HG02884 (cell line): Measurements from ENCODE around the gene KIF1A.

Experiments
- ATAC-seq: cut with Tn5 transposase; IDR thresholded peaks from one replicate; pipeline ENCODE4 v1.9.1; 2021; ENCODE audit warnings: mild to moderate bottlenecking, moderate library complexity; ENCODE audit not compliant: unreplicated experiment

KIF1A gene

DNA sequence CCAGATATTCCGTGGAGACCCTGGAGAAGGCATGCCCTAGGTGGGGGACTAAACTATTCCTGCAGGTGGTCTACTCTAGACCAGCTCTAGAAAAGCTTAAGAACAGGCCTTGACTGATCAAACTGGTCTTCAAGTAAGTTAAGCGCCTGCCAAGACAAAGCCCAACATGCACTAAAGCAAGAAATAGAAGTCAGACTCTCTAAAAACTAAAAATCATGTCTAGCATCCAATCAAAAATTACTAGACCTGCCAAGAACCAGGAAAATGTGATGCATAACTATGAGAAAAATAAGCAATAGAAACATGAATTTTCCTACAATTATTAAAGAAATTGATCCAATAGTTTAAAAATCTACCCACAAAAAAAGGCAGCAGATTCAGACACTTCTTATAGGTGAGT lies 13.6 kb downstream of the KIF1A start:
- ATAC-seq, result no peak

- ATAC-seq, result no peak
These were observed 14.0 kb downstream of the KIF1A start for GRCh38 chr2:240806006-240806405.

GRCh38 chr2:240803191-240803590 lies 16.8 kb downstream of the KIF1A start:
- ATAC-seq, result no peak

GRCh38 chr2:240799033-240799820 lies 20.8 kb downstream of the KIF1A start:
- no peak for ATAC-seq

DNA sequence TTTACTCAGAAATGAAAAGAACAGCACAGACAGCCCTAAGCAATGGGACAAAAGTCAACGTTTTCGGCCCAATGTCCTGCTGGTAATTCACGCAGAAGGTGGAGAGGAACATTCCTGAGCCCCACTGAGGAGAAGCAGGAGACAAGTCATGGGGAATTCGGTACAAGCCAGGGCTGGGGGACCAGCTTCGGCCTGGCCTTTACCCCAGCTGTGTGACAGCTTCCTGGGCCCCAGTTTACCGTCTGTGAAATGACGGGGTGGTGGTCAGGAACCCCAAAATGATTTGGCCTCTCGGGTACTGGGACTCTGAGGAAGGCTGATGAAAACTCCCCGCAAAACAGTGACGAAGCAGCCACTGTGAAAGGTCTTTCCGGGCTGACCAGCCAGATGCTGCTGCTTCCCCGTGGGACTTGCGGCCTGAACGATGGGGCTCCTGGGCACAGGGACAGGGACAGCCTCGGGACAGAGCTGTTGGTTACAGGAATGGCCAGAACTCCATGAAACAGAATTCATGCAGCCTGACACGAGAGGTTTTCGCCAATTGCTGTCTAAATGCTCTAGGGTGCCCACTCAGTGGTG lies 21.6 kb downstream of the KIF1A start:
- no peak for ATAC-seq

DNA sequence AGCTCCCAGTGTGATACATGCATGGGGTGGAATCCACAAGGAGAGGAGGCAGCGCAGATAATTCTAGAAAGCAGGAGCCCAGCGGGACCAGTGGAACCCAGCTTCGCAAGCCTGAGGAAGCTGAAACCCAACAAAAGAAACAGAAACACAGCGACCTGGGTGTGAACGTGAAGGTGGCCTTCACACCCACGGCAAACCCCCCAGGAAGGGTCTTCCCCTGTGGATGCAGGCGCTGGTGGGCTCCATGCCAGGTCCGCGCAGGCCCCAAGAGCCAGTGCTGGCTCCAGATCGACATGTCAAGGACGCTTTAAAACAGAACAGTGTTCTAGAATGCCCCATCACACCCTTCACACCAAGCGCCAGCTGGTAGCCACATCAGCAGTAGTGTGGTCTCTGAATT lies 22.1 kb downstream of the KIF1A start:
- no peak for ATAC-seq

DNA sequence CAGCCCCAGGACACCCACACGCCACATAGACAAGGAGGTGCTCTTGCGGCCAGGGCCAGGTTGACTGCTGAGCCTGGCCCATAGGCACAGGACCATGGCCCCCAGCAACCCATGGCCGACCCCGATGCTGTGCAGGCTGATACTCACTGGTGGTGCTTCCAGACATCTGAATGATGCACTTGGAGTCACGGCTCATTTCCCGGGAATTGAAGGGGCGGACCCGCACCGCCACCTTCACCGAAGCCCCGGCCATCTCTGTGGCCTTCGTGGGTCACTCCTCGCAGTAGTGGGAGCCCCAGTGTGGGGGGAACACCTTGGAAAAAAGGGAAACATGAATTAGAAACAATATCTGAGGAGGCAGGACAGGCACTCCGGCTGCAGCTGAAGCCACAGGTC lies 22.5 kb downstream of the KIF1A start:
- ATAC-seq, result no peak

- no peak for ATAC-seq
These were observed 23.2 kb downstream of the KIF1A start for GRCh38 chr2:240796543-240797499.

- no peak for ATAC-seq
These were observed 24.0 kb downstream of the KIF1A start for GRCh38 chr2:240795916-240796510.

DNA sequence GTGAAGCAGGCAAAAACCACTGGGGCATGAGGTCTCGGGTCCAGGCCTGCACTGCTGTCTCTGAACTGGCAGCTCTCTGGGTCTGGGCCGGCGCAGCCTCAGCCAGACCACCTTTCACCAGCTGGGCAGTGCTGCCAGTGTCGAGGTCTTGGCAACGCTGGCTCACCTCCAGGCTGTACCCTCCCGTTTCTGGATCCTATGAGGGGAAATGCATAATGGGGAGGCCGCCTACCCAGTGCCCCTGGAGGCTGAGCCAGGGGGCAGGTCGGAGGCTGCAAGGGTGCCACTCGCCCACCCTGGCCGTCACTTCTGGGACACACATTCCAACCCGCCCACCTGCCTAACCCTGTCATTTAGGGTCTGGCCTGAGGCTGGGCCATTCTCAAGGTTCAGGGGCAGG lies 24.6 kb downstream of the KIF1A start:
- no peak for ATAC-seq

DNA sequence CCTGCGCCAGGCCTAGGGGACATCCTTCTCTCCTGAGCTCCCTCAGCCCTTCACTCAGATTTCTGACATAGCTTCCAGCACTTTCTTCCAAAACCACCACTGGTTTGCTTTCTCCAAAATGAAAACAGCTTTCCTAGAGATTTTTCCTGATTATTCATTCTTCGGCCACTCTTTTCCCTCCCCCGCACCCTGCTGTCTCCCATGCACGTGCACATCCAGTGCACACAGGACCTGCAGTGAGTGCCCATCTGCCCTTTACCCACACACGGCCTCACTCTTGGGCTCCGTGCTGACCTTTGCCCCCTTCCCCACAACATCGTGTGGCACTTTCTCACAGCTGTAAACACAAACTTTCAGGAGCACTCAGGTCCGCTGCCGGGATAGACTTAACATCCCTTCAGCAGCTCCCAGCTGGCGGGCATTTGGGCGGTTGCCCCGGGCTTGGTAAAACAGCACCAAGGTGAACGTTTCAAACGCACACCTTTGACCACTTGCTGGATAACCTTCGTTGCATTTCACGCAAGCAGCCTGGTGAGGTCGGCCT lies 25.8 kb downstream of the KIF1A start:
- ATAC-seq, result no peak

- ATAC-seq, result no peak
These were observed 26.5 kb downstream of the KIF1A start for GRCh38 chr2:240793313-240794177.

- ATAC-seq, result no peak
These were observed 27.2 kb downstream of the KIF1A start for GRCh38 chr2:240792629-240793312.

GRCh38 chr2:240791821-240792628 lies 28.0 kb downstream of the KIF1A start:
- no peak for ATAC-seq

DNA sequence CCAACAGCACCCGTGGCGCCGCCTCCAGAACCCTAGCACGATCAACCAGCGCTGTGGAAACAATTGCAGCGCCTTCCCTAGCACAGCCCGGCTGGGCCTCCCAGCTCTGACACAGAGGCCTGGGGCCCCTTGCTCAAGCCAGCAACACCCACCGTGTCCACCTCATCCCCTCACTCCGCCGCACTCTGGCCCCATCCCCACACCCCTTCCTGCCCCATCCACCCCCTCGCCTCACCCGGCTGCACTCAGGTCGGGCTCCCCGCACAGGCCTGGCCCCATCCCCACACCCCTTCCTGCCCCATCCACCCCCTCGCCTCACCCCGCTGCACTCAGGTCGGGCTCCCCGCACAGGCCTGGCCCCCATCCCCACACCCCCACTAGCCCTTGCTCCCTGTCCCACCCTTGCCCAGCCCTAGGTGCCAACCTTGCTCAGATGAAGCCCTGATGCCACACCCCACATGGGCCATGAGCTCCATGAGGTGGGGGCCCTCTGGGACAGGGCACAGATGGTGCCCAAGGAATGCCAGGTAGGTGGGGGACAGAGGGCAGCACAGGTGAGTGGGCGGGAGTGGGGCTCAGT lies 28.7 kb downstream of the KIF1A start:
- ATAC-seq, result no peak

- no peak for ATAC-seq
These were observed 29.4 kb downstream of the KIF1A start for GRCh38 chr2:240790370-240791220.
